ENCODE measurements around the gene TMEM212.
"Not testable (repeated sequence)": the region's sequence is repeated elsewhere in the genome, so short reads cannot be mapped to it uniquely, and the experiment has no call there.

Gene TMEM212

GRCh38 chr3:171813278-171813896 is 29.8 kb upstream of the TMEM212 start:
- no peak for DNase-seq (ENCODE audit: low read depth)

GRCh38 chr3:171813897-171814460 is 29.2 kb upstream of the TMEM212 start:
- DNase-seq (ENCODE audit: low read depth), result no peak

- not testable (repeated sequence) for DNase-seq (ENCODE audit: low read depth)
These were observed 28.5 kb upstream of the TMEM212 start for GRCh38 chr3:171814662-171815061.

- DNase-seq (ENCODE audit: low read depth), result no peak
These were observed 27.1 kb upstream of the TMEM212 start for GRCh38 chr3:171815973-171816595.

- no peak for DNase-seq (ENCODE audit: low read depth)
These were observed 25.9 kb upstream of the TMEM212 start for GRCh38 chr3:171817074-171817800.

- no peak for DNase-seq (ENCODE audit: low read depth)
These were observed 22.1 kb upstream of the TMEM212 start for GRCh38 chr3:171821044-171821443.

- no peak for DNase-seq (ENCODE audit: low read depth)
These were observed 21.3 kb upstream of the TMEM212 start for GRCh38 chr3:171821778-171822358.

GRCh38 chr3:171822431-171823106 is 20.6 kb upstream of the TMEM212 start:
- DNase-seq (ENCODE audit: low read depth), result no peak

GRCh38 chr3:171824116-171824515 is 19.0 kb upstream of the TMEM212 start:
- no peak for DNase-seq (ENCODE audit: low read depth)

GRCh38 chr3:171824824-171825221 is 18.3 kb upstream of the TMEM212 start:
- DNase-seq (ENCODE audit: low read depth), result no peak

GRCh38 chr3:171825222-171825828 is 17.8 kb upstream of the TMEM212 start:
- DNase-seq (ENCODE audit: low read depth), result no peak

GRCh38 chr3:171827385-171827784 is 15.8 kb upstream of the TMEM212 start:
- no peak for DNase-seq (ENCODE audit: low read depth)

GRCh38 chr3:171827836-171828458 is 15.2 kb upstream of the TMEM212 start:
- no peak for DNase-seq (ENCODE audit: low read depth)

- DNase-seq (ENCODE audit: low read depth), result no peak
These were observed 14.0 kb upstream of the TMEM212 start for GRCh38 chr3:171828902-171829770.

GRCh38 chr3:171829841-171830517 is 13.2 kb upstream of the TMEM212 start:
- DNase-seq (ENCODE audit: low read depth), result no peak

- no peak for DNase-seq (ENCODE audit: low read depth)
These were observed 12.7 kb upstream of the TMEM212 start for GRCh38 chr3:171830518-171830875.

GRCh38 chr3:171831936-171832335 is 11.2 kb upstream of the TMEM212 start:
- no peak for DNase-seq (ENCODE audit: low read depth)

- no peak for DNase-seq (ENCODE audit: low read depth)
These were observed 10.2 kb upstream of the TMEM212 start for GRCh38 chr3:171832989-171833388.

- DNase-seq (ENCODE audit: low read depth), result no peak
These were observed 9.2 kb upstream of the TMEM212 start for GRCh38 chr3:171833789-171834460.
